ENCODE data around the gene PTGES2. TPM values are rescaled to one million over a fixed set of nuclear protein-coding genes. Genes with fewer than 3 reads are reported as not detected.
A peak's percentile ranks its signal among the peaks of the same experiment; 100 is the strongest.

Gene PTGES2
- total RNA-seq, 1 donor from 2014 or later, result 60.4 TPM

DNA sequence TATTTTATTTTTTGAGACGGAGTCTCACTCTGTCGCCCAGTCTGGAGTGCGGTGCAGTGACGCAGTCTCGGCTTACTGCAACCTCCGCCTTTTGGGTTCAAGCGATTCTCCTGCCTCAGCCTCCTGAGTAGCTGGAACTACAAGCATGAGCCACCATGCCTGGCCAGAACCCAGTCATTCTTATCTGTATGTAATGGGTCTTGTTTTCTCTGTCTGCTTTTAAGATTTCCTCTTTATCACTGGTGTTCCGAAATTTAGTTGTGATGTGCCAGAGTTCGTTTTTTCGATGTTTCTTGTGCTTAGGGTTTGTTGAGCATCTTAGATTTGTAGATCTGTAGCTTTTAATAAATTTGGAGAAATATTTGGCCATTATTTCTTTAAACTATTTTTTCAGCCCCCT is 40.3 kb downstream of the PTGES2 start:
- no peak overlapping the region for H3K4me3 Mint-ChIP-seq (ENCODE audit: low read depth)
- H3K4me1 Mint-ChIP-seq (ENCODE audit: low read depth), result peaks cover 19% of the 10 kb centered on the region
- H3K9me3 Mint-ChIP-seq (ENCODE audit: low read depth), result no peaks in the 10 kb centered on the region
- peaks cover 2% of the 10 kb centered on the region for H3K36me3 Mint-ChIP-seq (ENCODE audit: insufficient read depth)
- no peaks in the 10 kb centered on the region for H3K27me3 Mint-ChIP-seq
- TF ChIP-seq CTCF (IDR thresholded peaks at IDR 0.05; ENCODE audit: unreplicated experiment), result no peak
- H3K27ac Mint-ChIP-seq, result no peak overlapping the region
- DNase-seq (ENCODE audit: low spot score, unreplicated experiment), result no peak

GRCh38 chr9:128085943-128086342 is 41.6 kb downstream of the PTGES2 start:
- H3K27ac Mint-ChIP-seq, result no peak overlapping the region
- TF ChIP-seq CTCF (IDR thresholded peaks at IDR 0.05; ENCODE audit: unreplicated experiment), result no peak
- H3K27me3 Mint-ChIP-seq, result no peaks in the 10 kb centered on the region
- H3K9me3 Mint-ChIP-seq (ENCODE audit: low read depth), result no peaks in the 10 kb centered on the region
- peaks cover 2% of the 10 kb centered on the region for H3K36me3 Mint-ChIP-seq (ENCODE audit: insufficient read depth)
- DNase-seq (ENCODE audit: low spot score, unreplicated experiment), result no peak
- H3K4me1 Mint-ChIP-seq (ENCODE audit: low read depth), result peaks cover 22% of the 10 kb centered on the region
- no peak overlapping the region for H3K4me3 Mint-ChIP-seq (ENCODE audit: low read depth)

GRCh38 chr9:128084746-128085145 is 42.8 kb downstream of the PTGES2 start:
- H3K36me3 Mint-ChIP-seq (ENCODE audit: insufficient read depth), result peaks cover 2% of the 10 kb centered on the region
- H3K9me3 Mint-ChIP-seq (ENCODE audit: low read depth), result no peaks in the 10 kb centered on the region
- no peaks in the 10 kb centered on the region for H3K27me3 Mint-ChIP-seq
- no peak for TF ChIP-seq CTCF (IDR thresholded peaks at IDR 0.05; ENCODE audit: unreplicated experiment)
- DNase-seq (ENCODE audit: low spot score, unreplicated experiment), result no peak
- H3K4me3 Mint-ChIP-seq (ENCODE audit: low read depth), result no peak overlapping the region
- no peak overlapping the region for H3K27ac Mint-ChIP-seq
- peaks cover 21% of the 10 kb centered on the region for H3K4me1 Mint-ChIP-seq (ENCODE audit: low read depth)

DNA sequence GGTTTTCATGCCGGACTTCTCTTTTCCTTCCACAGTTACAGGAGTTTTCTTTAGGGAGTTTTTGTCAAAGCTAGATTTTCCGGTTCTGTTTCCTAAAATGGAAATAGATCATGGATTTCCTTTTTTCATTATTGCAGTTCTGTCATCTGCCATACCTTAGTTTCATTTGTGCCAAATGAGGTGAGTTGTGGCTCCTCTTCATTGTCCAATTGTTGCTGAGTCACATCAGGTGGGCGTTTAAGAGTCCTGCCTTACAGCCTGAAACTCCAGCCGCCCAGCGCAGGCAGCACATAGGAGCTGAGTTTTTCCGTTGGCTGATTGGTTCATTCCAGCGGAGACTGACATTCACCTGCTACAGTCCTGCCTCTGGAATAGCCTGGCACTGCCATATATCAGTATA is 45.4 kb downstream of the PTGES2 start:
- peaks cover 24% of the 10 kb centered on the region for H3K4me1 Mint-ChIP-seq (ENCODE audit: low read depth)
- H3K4me3 Mint-ChIP-seq (ENCODE audit: low read depth), result no peak overlapping the region
- H3K27me3 Mint-ChIP-seq, result no peaks in the 10 kb centered on the region
- H3K27ac Mint-ChIP-seq, result peak overlapping the region; percentile 51
- H3K36me3 Mint-ChIP-seq (ENCODE audit: insufficient read depth), result peaks cover 2% of the 10 kb centered on the region
- DNase-seq (ENCODE audit: low spot score, unreplicated experiment), result no peak
- TF ChIP-seq CTCF (IDR thresholded peaks at IDR 0.05; ENCODE audit: unreplicated experiment), result no peak
- H3K9me3 Mint-ChIP-seq (ENCODE audit: low read depth), result no peaks in the 10 kb centered on the region

GRCh38 chr9:128081056-128081455 is 46.5 kb downstream of the PTGES2 start:
- DNase-seq (ENCODE audit: low spot score, unreplicated experiment), result no peak
- TF ChIP-seq CTCF (IDR thresholded peaks at IDR 0.05; ENCODE audit: unreplicated experiment), result no peak
- no peak overlapping the region for H3K4me3 Mint-ChIP-seq (ENCODE audit: low read depth)
- no peaks in the 10 kb centered on the region for H3K9me3 Mint-ChIP-seq (ENCODE audit: low read depth)
- H3K36me3 Mint-ChIP-seq (ENCODE audit: insufficient read depth), result peaks cover 2% of the 10 kb centered on the region
- H3K4me1 Mint-ChIP-seq (ENCODE audit: low read depth), result peaks cover 24% of the 10 kb centered on the region
- H3K27ac Mint-ChIP-seq, result peak overlapping the region; percentile 75
- H3K27me3 Mint-ChIP-seq, result no peaks in the 10 kb centered on the region

Measured in progenitor cell of endocrine pancreas (in vitro differentiated cells).